ENCODE measurements around the gene SPATA9. TPM values are rescaled to one million over a fixed set of nuclear protein-coding genes. Genes with fewer than 3 reads are reported as not detected.

The SPATA9 gene
- total and polyA plus RNA-seq, 9 of the 15 experiments (the other 6 are each of a cell fraction or from before 2014, with no cell fraction given) = 0.16 to 5.5 (median 0.39) TPM; not detected in 3

- no peak for TF ChIP-seq FOSL1 (tag; conservative IDR thresholded peaks at IDR 0.05)
- 0 out of 2 replicates have a peak, but pooled peaks have one; percentile 7 for TF ChIP-seq PHF8 (IDR thresholded peaks at IDR 0.05; ENCODE audit: borderline replicate concordance, low read length)
- TF ChIP-seq ZNF511 (CRISPR knock-in tag; IDR thresholded peaks at IDR 0.05) = 0 out of 2 replicates have a peak, but pooled peaks have one; percentile 66
- TF ChIP-seq ATF6 (CRISPR knock-in tag; IDR thresholded peaks at IDR 0.05) = 0 out of 2 replicates have a peak, but pooled peaks have one; percentile 53
- TF ChIP-seq JUN (IDR thresholded peaks at IDR 0.05; ENCODE audit: borderline replicate concordance, low read depth, low read length) = no peak
- peak; percentile 43; the same call in 1 of the 2 replicates for TF ChIP-seq JUN (CRISPR knock-in tag; IDR thresholded peaks at IDR 0.05; ENCODE audit: borderline replicate concordance)
- no peak for TF ChIP-seq ASH1L (IDR thresholded peaks at IDR 0.05; ENCODE audit: borderline replicate concordance, low read depth, partially characterized antibody)
- TF ChIP-seq UBTF (IDR thresholded peaks at IDR 0.05; ENCODE audit: borderline replicate concordance in 1 of 2, low read depth in 2 of 2, low read length in 2 of 2) = peak in 1 of 2 experiments; percentile 75; a peak in 3 of 4 replicates
- peak; percentile 43 for TF ChIP-seq FIP1L1 (IDR thresholded peaks at IDR 0.05; ENCODE audit: low read depth, low read length, poor library complexity, severe bottlenecking)
- TF ChIP-seq E2F1 (CRISPR knock-in tag; IDR thresholded peaks at IDR 0.05) = 0 out of 2 replicates have a peak, but pooled peaks have one; percentile 49
- 0 out of 2 replicates have a peak, but pooled peaks have one; percentile 10 for TF ChIP-seq DPF2 (IDR thresholded peaks at IDR 0.05)
- 0 out of 2 replicates have a peak, but pooled peaks have one; percentile 32 for TF ChIP-seq ZNF609 (CRISPR knock-in tag; IDR thresholded peaks at IDR 0.05; ENCODE audit: borderline replicate concordance)
- TF ChIP-seq ZNF232 (CRISPR knock-in tag; IDR thresholded peaks at IDR 0.05) = 0 out of 2 replicates have a peak, but pooled peaks have one; percentile 48
Measured at GRCh38 chr5:95731571-95732554, 49.1 kb upstream of the SPATA9 start (continued).
